Keratinocyte (primary cell): ENCODE results near the gene CDKAL1. TPM values are rescaled to one million over a fixed set of nuclear protein-coding genes. Genes with fewer than 3 reads are reported as not detected.
"Not testable (repeated sequence)": the region's sequence is repeated elsewhere in the genome, so short reads cannot be mapped to it uniquely, and the experiment has no call there.

Experiments used
- DNase-seq: peaks from one replicate; pipeline ENCODE4 v3.0.0-alpha.2; 2011; ENCODE audit warnings: low read depth, missing footprints, low spot score
- FAIRE-seq: peaks from 2 replicates; lab custom pipeline; 2011; peaks lifted over from hg19 to GRCh38; lab: Jason Lieb, UNC
- H2AFZ ChIP-seq: 2 replicates; pipeline ENCODE4 v1.6.0; 2012; ENCODE audit warnings: low read length, control low read depth, inconsistent platforms; ENCODE audit not compliant: control insufficient read depth
- H3K27ac ChIP-seq: 2 replicates; pipeline ENCODE4 v1.5.1; 2011; ENCODE audit warnings: low read length; ENCODE audit not compliant: control insufficient read depth, insufficient read depth
- H3K27me3 ChIP-seq: 3 replicates; pipeline ENCODE4 v1.6.0; 2011; ENCODE audit warnings: low read length; ENCODE audit not compliant: control insufficient read depth, insufficient read depth; ENCODE audit errors: extremely low read depth
- H3K36me3 ChIP-seq, 2 experiments: 2 replicates in 1 of 2; 3 replicates in 1 of 2; pipeline ENCODE4 v1.5.1; 2011; ENCODE audit warnings: low read length in 2 of 2, mild to moderate bottlenecking in 1 of 2; ENCODE audit not compliant: control insufficient read depth in 2 of 2, insufficient read depth in 2 of 2; ENCODE audit errors: extremely low read depth in 1 of 2
- H3K4me1 ChIP-seq: 3 replicates; pipeline ENCODE4 v1.5.1; 2011; ENCODE audit warnings: low read length; ENCODE audit not compliant: control insufficient read depth, insufficient read depth; ENCODE audit errors: extremely low read depth
- H3K4me2 ChIP-seq: 3 replicates; pipeline ENCODE4 v1.6.0; 2011; ENCODE audit warnings: low read depth, low read length; ENCODE audit not compliant: control insufficient read depth, insufficient read depth; ENCODE audit errors: extremely low read depth
- H3K4me3 ChIP-seq, 3 experiments: fragments of 200-600 bp in 1 of 3; sonication (generic) in 1 of 3; 2 replicates in 2 of 3; 3 replicates in 1 of 3; pipeline ENCODE4 v1.5.1; 2011 to 2016; ENCODE audit warnings: low read length in 3 of 3, mild to moderate bottlenecking in 3 of 3, control low read depth in 2 of 3, inconsistent platforms in 1 of 3, low read depth in 1 of 3, mixed read lengths in 1 of 3, mixed run types in 1 of 3, moderate library complexity in 1 of 3; ENCODE audit not compliant: control insufficient read depth in 2 of 3, insufficient read depth in 2 of 3; ENCODE audit errors: extremely low read depth in 1 of 3
- H3K79me2 ChIP-seq: 2 replicates; pipeline ENCODE4 v1.6.0; 2012; ENCODE audit warnings: low read length; ENCODE audit not compliant: control insufficient read depth, insufficient read depth
- H3K9ac ChIP-seq: 3 replicates; pipeline ENCODE4 v1.6.0; 2011; ENCODE audit warnings: low read length; ENCODE audit not compliant: control insufficient read depth, insufficient read depth; ENCODE audit errors: extremely low read depth
- H3K9me1 ChIP-seq: 3 replicates; pipeline ENCODE4 v1.6.0; 2011; ENCODE audit warnings: low read length; ENCODE audit not compliant: control insufficient read depth, insufficient read depth; ENCODE audit errors: extremely low read depth
- H3K9me3 ChIP-seq: 2 replicates; pipeline ENCODE4 v1.5.1; 2012; ENCODE audit warnings: low read depth, low read length; ENCODE audit not compliant: control insufficient read depth
- H4K20me1 ChIP-seq: 3 replicates; pipeline ENCODE4 v1.6.0; 2011; ENCODE audit warnings: low read length; ENCODE audit not compliant: control insufficient read depth, insufficient read depth; ENCODE audit errors: extremely low read depth
- EZH2 ChIP-seq: IDR thresholded peaks from one replicate; pipeline ENCODE4 v1.6.1; 2012; ENCODE audit warnings: inconsistent platforms, mild to moderate bottlenecking, low read length, moderate library complexity
- dilution Hi-C: fragments of 300-500 bp; cut with MboI; formaldehyde crosslinking; loops from one replicate; pipeline ENCODE4 v1.7.0; 2020; ENCODE audit warnings: low sequenced_read_pairs; ENCODE audit not compliant: extremely low pct_ligation_motif_present
- polyA plus RNA-seq, 5 experiments: library from polyadenylated mRNA; depleted of rRNA in 3 of 5; stranded (reverse) in 3 of 5; stranded (forward) in 1 of 5; unstranded in 1 of 5; fragments of >200 nt; gene quantifications; 1 replicate in 1 of 5; 2 replicates in 3 of 5; 3 replicates in 1 of 5; pipeline versions ENCODE4 v1.2.1 to v1.2.3, GENCODE V29; 2011 to 2012; ENCODE audit warnings: missing spikeins in 2 of 5, low read depth in 1 of 5, low replicate concordance in 1 of 5
- TF ChIP-seq, protein P1 (sequence below), 3 experiments: IDR thresholded peaks in 1 of 3; conservative IDR thresholded peaks in 1 of 3; optimal IDR thresholded peaks in 1 of 3; 2 replicates in 2 of 3; 3 replicates in 1 of 3; pipeline versions ENCODE3 to v1.5.1; 2011; ENCODE audit warnings: low read length in 3 of 3, mild to moderate bottlenecking in 3 of 3, moderate library complexity in 2 of 3, control low read depth in 1 of 3, inconsistent platforms in 1 of 3; ENCODE audit not compliant: insufficient read depth in 2 of 3; ENCODE audit errors: extremely low read depth in 1 of 3

The CDKAL1 gene
- polyA plus RNA-seq, 1 donor (not counting 4 experiments of a cell fraction or from before 2014, with no cell fraction given) = 5.6 TPM

- Histone ChIP-seq H4K20me1 (no peaks in the 10 kb centered on the region), H3K9me3 (no peaks in the 10 kb centered on the region), H3K36me3 (no peaks in the 10 kb centered on the region), H3K9ac (no peak overlapping the region), H2AFZ (no peak overlapping the region), H3K4me1 (peaks cover 9% of the 10 kb centered on the region), H3K9me1 (no peaks in the 10 kb centered on the region), H3K27ac (no peak overlapping the region), H3K79me2 (no peaks in the 10 kb centered on the region), H3K4me2 (no peak overlapping the region), H3K27me3 (no peaks in the 10 kb centered on the region), H3K4me3 (no peak overlapping the region)
- TF ChIP-seq, protein P1, sequence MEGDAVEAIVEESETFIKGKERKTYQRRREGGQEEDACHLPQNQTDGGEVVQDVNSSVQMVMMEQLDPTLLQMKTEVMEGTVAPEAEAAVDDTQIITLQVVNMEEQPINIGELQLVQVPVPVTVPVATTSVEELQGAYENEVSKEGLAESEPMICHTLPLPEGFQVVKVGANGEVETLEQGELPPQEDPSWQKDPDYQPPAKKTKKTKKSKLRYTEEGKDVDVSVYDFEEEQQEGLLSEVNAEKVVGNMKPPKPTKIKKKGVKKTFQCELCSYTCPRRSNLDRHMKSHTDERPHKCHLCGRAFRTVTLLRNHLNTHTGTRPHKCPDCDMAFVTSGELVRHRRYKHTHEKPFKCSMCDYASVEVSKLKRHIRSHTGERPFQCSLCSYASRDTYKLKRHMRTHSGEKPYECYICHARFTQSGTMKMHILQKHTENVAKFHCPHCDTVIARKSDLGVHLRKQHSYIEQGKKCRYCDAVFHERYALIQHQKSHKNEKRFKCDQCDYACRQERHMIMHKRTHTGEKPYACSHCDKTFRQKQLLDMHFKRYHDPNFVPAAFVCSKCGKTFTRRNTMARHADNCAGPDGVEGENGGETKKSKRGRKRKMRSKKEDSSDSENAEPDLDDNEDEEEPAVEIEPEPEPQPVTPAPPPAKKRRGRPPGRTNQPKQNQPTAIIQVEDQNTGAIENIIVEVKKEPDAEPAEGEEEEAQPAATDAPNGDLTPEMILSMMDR (optimal IDR thresholded peaks at IDR 0.05 in 1 of 3, IDR thresholded peaks at IDR 0.05 in 1 of 3, conservative IDR thresholded peaks at IDR 0.05 in 1 of 3; ENCODE audit: extremely low read depth in 1 of 3, insufficient read depth in 2 of 3, low read length in 3 of 3) = no peak
- TF ChIP-seq EZH2 = no peak
- dilution Hi-C loops = no loop called here
- FAIRE-seq = no peak
- DNase-seq = no peak
Observed at GRCh38 chr6:20511852-20512251, 22.4 kb upstream of the CDKAL1 start.

GRCh38 chr6:20525208-20525607 lies 9.0 kb upstream of the CDKAL1 start:
- H3K9me1 ChIP-seq, H3K4me3 ChIP-seq, H2AFZ ChIP-seq, H3K36me3 ChIP-seq, H3K9ac ChIP-seq, H4K20me1 ChIP-seq, dilution Hi-C loops, H3K79me2 ChIP-seq, H3K4me2 ChIP-seq, H3K27me3 ChIP-seq, H3K9me3 ChIP-seq, FAIRE-seq, H3K4me1 ChIP-seq, DNase-seq, H3K27ac ChIP-seq: not testable (repeated sequence)

DNA sequence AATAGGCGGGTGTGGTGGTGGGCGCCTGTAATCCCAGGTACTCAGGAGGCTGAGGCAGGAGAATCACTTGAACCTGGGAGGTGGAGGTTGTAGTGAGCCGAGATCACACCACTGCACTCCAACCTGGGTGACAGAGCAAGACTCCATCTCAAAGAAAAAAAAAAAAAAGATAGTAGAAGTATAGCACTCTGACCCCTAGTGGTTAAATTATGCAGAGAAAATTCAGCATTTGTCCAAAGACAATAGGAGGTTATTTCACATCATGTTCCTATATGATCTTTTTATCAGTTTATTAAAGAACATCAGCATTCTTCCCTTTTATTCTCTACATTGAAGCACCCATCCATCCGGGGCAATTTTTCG lies 5.2 kb upstream of the CDKAL1 start:
- H2AFZ ChIP-seq, H3K27ac ChIP-seq, dilution Hi-C loops, DNase-seq, H3K36me3 ChIP-seq, H3K9me1 ChIP-seq, H4K20me1 ChIP-seq, H3K4me3 ChIP-seq, H3K4me1 ChIP-seq, H3K9ac ChIP-seq, H3K4me2 ChIP-seq, H3K9me3 ChIP-seq, H3K79me2 ChIP-seq, FAIRE-seq, H3K27me3 ChIP-seq: not testable (repeated sequence)
- TF ChIP-seq, protein P1 (optimal IDR thresholded peaks at IDR 0.05 in 1 of 3, IDR thresholded peaks at IDR 0.05 in 1 of 3, conservative IDR thresholded peaks at IDR 0.05 in 1 of 3; ENCODE audit: extremely low read depth in 1 of 3, insufficient read depth in 2 of 3, low read length in 3 of 3) = peak in 2 of 3 experiments; percentile 18 to 36
